Stimulated activated memory B cell treated with anti-CD40 and anti-IgM and Interleukin-4, amounts not matched to agents 10 μg/mL and 1 μg/mL and 100 μg/mL, for 72 hours (primary cell): Measurements from ENCODE around the gene MBNL2.

Experiments used
- ATAC-seq: fragments of 150-1000 bp; cut with Tn5 transposase; 2 replicates; pipeline ENCODE4 v1.10.0; 2021
- H3K27ac Mint-ChIP-seq: one replicate; pipeline ENCODE4 v1.8.0; 2022; ENCODE audit warnings: mild to moderate bottlenecking, mixed read lengths
- H3K27me3 Mint-ChIP-seq: one replicate; pipeline ENCODE4 v1.8.0; 2022; ENCODE audit warnings: mixed read lengths
- H3K36me3 Mint-ChIP-seq: one replicate; pipeline ENCODE4 v1.8.0; 2022; ENCODE audit warnings: mixed read lengths
- H3K4me1 Mint-ChIP-seq: one replicate; pipeline ENCODE4 v1.8.0; 2022; ENCODE audit warnings: mixed read lengths
- H3K4me3 Mint-ChIP-seq: one replicate; pipeline ENCODE4 v1.8.0; 2022; ENCODE audit warnings: mild to moderate bottlenecking, moderate library complexity, mixed read lengths
- H3K9me3 Mint-ChIP-seq: one replicate; pipeline ENCODE4 v1.8.0; 2022; ENCODE audit warnings: mixed read lengths

Gene MBNL2

GRCh38 chr13:97441368-97441767, 219.2 kb downstream of the MBNL2 start:
- H3K4me3 Mint-ChIP-seq = no peak overlapping the region
- no peak for ATAC-seq
- peaks cover 9% of the 10 kb centered on the region for H3K4me1 Mint-ChIP-seq
- H3K9me3 Mint-ChIP-seq = no peaks in the 10 kb centered on the region
- no peaks in the 10 kb centered on the region for H3K27me3 Mint-ChIP-seq
- no peak overlapping the region for H3K27ac Mint-ChIP-seq
- H3K36me3 Mint-ChIP-seq = peaks cover 16% of the 10 kb centered on the region
